HEK293 (cell line): ENCODE data around the gene PPP1R3E.

Source experiments
- CTCF ChIA-PET: fragments of 350-600 bp; formaldehyde crosslinking; extraction: SDS; loops from one replicate; lab custom pipeline; 2021; ENCODE audit warnings: antibody characterized with exemption; lab: Yijun Ruan, JAX
- POLR2A ChIA-PET: fragments of 300-600 bp; formaldehyde crosslinking; extraction: SDS; loops from one replicate; lab custom pipeline; 2020; ENCODE audit warnings: antibody characterized with exemption, inconsistent platforms; lab: Yijun Ruan, JAX
- H3K27ac ChIP-seq: fragments of 200-500 bp; sonication (Bioruptor generic); 2 replicates; pipeline ENCODE4 v1.5.1; 2014; ENCODE audit warnings: low read depth, low read length, control low read depth, inconsistent platforms; ENCODE audit errors: extremely low read depth
- H3K36me3 ChIP-seq, 2 experiments: fragments of 200-500 bp in 1 of 2; sonication (Bioruptor generic) in 1 of 2; 1 replicate in 1 of 2; 2 replicates in 1 of 2; pipeline ENCODE4 v1.5.1; 2014 to 2017; ENCODE audit warnings: inconsistent platforms in 2 of 2, low read length in 2 of 2; ENCODE audit not compliant: control insufficient read depth in 2 of 2, insufficient read depth in 1 of 2
- H3K4me1 ChIP-seq: fragments of 200-500 bp; sonication (Bioruptor generic); 2 replicates; pipeline ENCODE4 v1.5.1; 2014; ENCODE audit warnings: mild to moderate bottlenecking, low read length, inconsistent platforms; ENCODE audit not compliant: control insufficient read depth, insufficient read depth
- H3K4me3 ChIP-seq: 2 replicates; pipeline ENCODE4 v1.5.1; 2011; ENCODE audit warnings: low read depth, mild to moderate bottlenecking, control low read depth, low read length, moderate library complexity
- H3K9me3 ChIP-seq: fragments of 200-500 bp; sonication (Bioruptor generic); 2 replicates; pipeline ENCODE4 v1.5.1; 2014; ENCODE audit warnings: low read depth, low read length, inconsistent platforms; ENCODE audit not compliant: control insufficient read depth, insufficient read depth
- EGR2 ChIP-seq: fragments of 450-650 bp; formaldehyde crosslinking; IDR thresholded peaks from 2 replicates; pipeline ENCODE4 v1.5.1; 2016; ENCODE audit warnings: low read depth, missing biosample characterization, missing genetic modification characterization
- KLF16 ChIP-seq: fragments of 450-650 bp; formaldehyde crosslinking; IDR thresholded peaks from 2 replicates; pipeline ENCODE4 v1.5.1; 2017; ENCODE audit warnings: missing biosample characterization, missing genetic modification characterization
- MYNN ChIP-seq: fragments of 450-650 bp; formaldehyde crosslinking; IDR thresholded peaks from 2 replicates; pipeline ENCODE4 v1.5.1; 2016; ENCODE audit warnings: missing biosample characterization, missing genetic modification characterization, borderline replicate concordance
- OSR2 ChIP-seq: fragments of 450-650 bp; formaldehyde crosslinking; IDR thresholded peaks from 2 replicates; pipeline ENCODE4 v1.5.1; 2016; ENCODE audit warnings: missing biosample characterization, missing genetic modification characterization
- PRDM10 ChIP-seq: fragments of 450-650 bp; formaldehyde crosslinking; IDR thresholded peaks from 2 replicates; pipeline ENCODE4 v1.5.1; 2016; ENCODE audit warnings: missing biosample characterization, missing genetic modification characterization
- YY1 ChIP-seq: fragments of 450-650 bp; formaldehyde crosslinking; IDR thresholded peaks from 2 replicates; pipeline ENCODE4 v1.5.1; 2018; ENCODE audit warnings: missing biosample characterization, missing genetic modification characterization
- ZBTB10 ChIP-seq: fragments of 450-650 bp; formaldehyde crosslinking; IDR thresholded peaks from 2 replicates; pipeline ENCODE4 v1.5.1; 2016; ENCODE audit warnings: missing biosample characterization, missing genetic modification characterization
- ZBTB21 ChIP-seq: fragments of 450-650 bp; formaldehyde crosslinking; IDR thresholded peaks from 2 replicates; pipeline ENCODE4 v1.5.1; 2017; ENCODE audit warnings: missing biosample characterization, missing genetic modification characterization
- ZBTB6 ChIP-seq: fragments of 450-650 bp; formaldehyde crosslinking; IDR thresholded peaks from 2 replicates; pipeline ENCODE4 v1.5.1; 2017; ENCODE audit warnings: missing biosample characterization, missing genetic modification characterization
- ZNF184 ChIP-seq: fragments of 450-650 bp; IDR thresholded peaks from 2 replicates; pipeline ENCODE4 v1.5.1; 2018; ENCODE audit warnings: missing biosample characterization, mild to moderate bottlenecking, missing genetic modification characterization
- ZNF37A ChIP-seq: fragments of 450-650 bp; IDR thresholded peaks from 2 replicates; pipeline ENCODE4 v1.5.1; 2018; ENCODE audit warnings: missing biosample characterization, missing genetic modification characterization
- ZNF580 ChIP-seq: fragments of 450-650 bp; formaldehyde crosslinking; IDR thresholded peaks from 2 replicates; pipeline ENCODE4 v1.5.1; 2016; ENCODE audit warnings: missing biosample characterization, missing genetic modification characterization
- ZNF585B ChIP-seq: fragments of 450-650 bp; formaldehyde crosslinking; IDR thresholded peaks from 2 replicates; pipeline ENCODE4 v1.5.1; 2016; ENCODE audit warnings: missing biosample characterization, missing genetic modification characterization
- ZNF692 ChIP-seq: fragments of 450-650 bp; formaldehyde crosslinking; IDR thresholded peaks from 2 replicates; pipeline ENCODE4 v1.5.1; 2016; ENCODE audit warnings: missing biosample characterization, missing genetic modification characterization
- ZXDB ChIP-seq: fragments of 450-650 bp; formaldehyde crosslinking; IDR thresholded peaks from 2 replicates; pipeline ENCODE4 v1.5.1; 2016; ENCODE audit warnings: missing biosample characterization, missing genetic modification characterization

PPP1R3E gene

GRCh38 chr14:23301288-23301968 lies 1.2 kb downstream of the PPP1R3E start (continued):
- TF ChIP-seq OSR2 = peak; percentile 53
- no peak for TF ChIP-seq ZNF585B (tag by site-specific recombination)
- TF ChIP-seq YY1 (tag by site-specific recombination) = peak; percentile 39; the same call in 1 of the 2 replicates
- no peak for TF ChIP-seq ZBTB10 (tag by site-specific recombination)
- peak; percentile 62; the same call in 1 of the 2 replicates for TF ChIP-seq ZBTB6 (tag by site-specific recombination)
- TF ChIP-seq ZXDB (tag by site-specific recombination) = peak; percentile 12; the same call in 1 of the 2 replicates
- peak; percentile 11; the same call in 1 of the 2 replicates for TF ChIP-seq ZNF184 (tag by site-specific recombination)
- peak; percentile 47; the same call in 1 of the 2 replicates for TF ChIP-seq EGR2 (tag by site-specific recombination)
- no peak for TF ChIP-seq ZNF37A (tag by site-specific recombination)
- no peak for TF ChIP-seq ZNF580
- peak; percentile 75 for TF ChIP-seq ZNF692 (tag by site-specific recombination)

GRCh38 chr14:23300687-23301223 lies 1.9 kb downstream of the PPP1R3E start:
- H3K27ac ChIP-seq = peak overlapping the region; percentile 97
- TF ChIP-seq KLF16 (tag by site-specific recombination) (no peak), ZBTB21 (tag by site-specific recombination) (no peak), MYNN (tag by site-specific recombination) (no peak), PRDM10 (peak; percentile 59; the same call in 1 of the 2 replicates)
- POLR2A ChIA-PET = interaction anchor here (1.1 to 8.1 kb wide), 6 partner anchors 8 to 256 kb away, joined by 3 to 170 read pairs (median 16); partner anchors contain the start of genes HOMEZ and PABPN1

More at GRCh38 chr14:23300687-23301223, 1.9 kb downstream of the PPP1R3E start:
- Histone ChIP-seq H3K9me3 (no peaks in the 10 kb centered on the region), H3K4me1 (peaks cover 8% of the 10 kb centered on the region; the same call in 1 of the 2 replicates), H3K36me3 (peaks cover 4 to 24% of the 10 kb centered on the region in 2 experiments), H3K4me3 (peak overlapping the region; percentile 66)
- CTCF ChIA-PET = interaction anchor here (0.5 to 3.3 kb wide), 14 partner anchors 14 to 914 kb away, joined by 3 to 12 read pairs (median 4); partner anchors contain the start of genes HOMEZ and PABPN1
